H9 (cell line): ENCODE measurements around the gene SKIDA1. TPM values are rescaled to one million over a fixed set of nuclear protein-coding genes. Genes with fewer than 3 reads are reported as not detected.

Source experiments
- DNase-seq: peaks from one replicate; pipeline ENCODE4 v3.0.0-alpha.2; 2017
- H2AFZ ChIP-seq: one replicate; pipeline ENCODE4 v1.6.1; 2013; ENCODE audit warnings: mild to moderate bottlenecking, low read length, control low read depth, moderate library complexity
- H2AK5ac ChIP-seq: 2 replicates; pipeline ENCODE4 v1.6.1; 2013; ENCODE audit warnings: low read length, control low read depth, mixed read lengths; ENCODE audit not compliant: insufficient read length
- H2BK120ac ChIP-seq: one replicate; pipeline ENCODE4 v1.6.1; 2013; ENCODE audit warnings: low read depth, mild to moderate bottlenecking, low read length, control low read depth, inconsistent platforms; ENCODE audit not compliant: poor library complexity, severe bottlenecking
- H2BK12ac ChIP-seq: 2 replicates; pipeline ENCODE4 v1.6.1; 2013; ENCODE audit warnings: low read length, control low read depth, mixed read lengths, low read depth; ENCODE audit not compliant: insufficient read length
- H2BK15ac ChIP-seq: 2 replicates; pipeline ENCODE4 v1.6.1; 2013; ENCODE audit warnings: low read depth, low read length, control low read depth
- H2BK20ac ChIP-seq: one replicate; pipeline ENCODE4 v1.6.1; 2013; ENCODE audit warnings: low read depth, mild to moderate bottlenecking, low read length, control low read depth, inconsistent platforms; ENCODE audit not compliant: poor library complexity, severe bottlenecking
- H2BK5ac ChIP-seq: 2 replicates; pipeline ENCODE4 v1.6.1; 2013; ENCODE audit warnings: low read length, control low read depth, mixed read lengths; ENCODE audit not compliant: insufficient read length
- H3K14ac ChIP-seq: 2 replicates; pipeline ENCODE4 v1.6.1; 2013; ENCODE audit warnings: low read length, control low read depth; ENCODE audit not compliant: insufficient read depth
- H3K18ac ChIP-seq: 2 replicates; pipeline ENCODE4 v1.6.1; 2013; ENCODE audit warnings: low read depth, mild to moderate bottlenecking, mixed read lengths, low read length, control low read depth; ENCODE audit not compliant: insufficient read length
- H3K23ac ChIP-seq: 2 replicates; pipeline ENCODE4 v1.6.1; 2013; ENCODE audit warnings: low read length, control low read depth, mixed read lengths, low read depth; ENCODE audit not compliant: insufficient read length
- H3K23me2 ChIP-seq: 2 replicates; pipeline ENCODE4 v1.6.1; 2013; ENCODE audit warnings: low read depth, mild to moderate bottlenecking, mixed read lengths, low read length, control low read depth; ENCODE audit not compliant: insufficient read length, poor library complexity, severe bottlenecking
- H3K27ac ChIP-seq: 2 replicates; pipeline ENCODE4 v1.5.1; 2013; ENCODE audit warnings: low read length, control low read depth, mixed read lengths, low read depth; ENCODE audit not compliant: insufficient read length
- H3K27me3 ChIP-seq: 2 replicates; pipeline ENCODE4 v1.6.1; 2013; ENCODE audit warnings: low read length, control low read depth, inconsistent platforms; ENCODE audit not compliant: insufficient read depth
- H3K4ac ChIP-seq: 2 replicates; pipeline ENCODE4 v1.6.1; 2013; ENCODE audit warnings: low read depth, mild to moderate bottlenecking, control low read depth, inconsistent platforms, low read length, moderate library complexity
- H3K4me1 ChIP-seq: 2 replicates; pipeline ENCODE4 v1.6.1; 2013; ENCODE audit warnings: low read length, control low read depth, inconsistent platforms; ENCODE audit not compliant: insufficient read depth
- H3K4me2 ChIP-seq: 2 replicates; pipeline ENCODE4 v1.6.1; 2013; ENCODE audit warnings: low read length, control low read depth, mixed read lengths; ENCODE audit not compliant: insufficient read length, insufficient read depth
- H3K56ac ChIP-seq: 2 replicates; pipeline ENCODE4 v1.6.1; 2013; ENCODE audit warnings: low read depth, mild to moderate bottlenecking, mixed read lengths, low read length, control low read depth; ENCODE audit not compliant: insufficient read length
- H3K79me1 ChIP-seq: 2 replicates; pipeline ENCODE4 v1.6.1; 2013; ENCODE audit warnings: low read depth, mild to moderate bottlenecking, moderate library complexity, low read length, control low read depth, inconsistent platforms; ENCODE audit not compliant: insufficient read depth, poor library complexity, severe bottlenecking
- H3K79me2 ChIP-seq: 2 replicates; pipeline ENCODE4 v1.6.1; 2013; ENCODE audit warnings: low read length, control low read depth, inconsistent platforms; ENCODE audit not compliant: insufficient read depth
- H3K9ac ChIP-seq: 2 replicates; pipeline ENCODE4 v1.6.1; 2013; ENCODE audit warnings: low read length, control low read depth, mixed read lengths; ENCODE audit not compliant: insufficient read length; ENCODE audit errors: extremely low read depth
- H3K9me3 ChIP-seq: one replicate; pipeline ENCODE4 v1.6.1; 2013; ENCODE audit warnings: low read depth, low read length, inconsistent platforms; ENCODE audit not compliant: control insufficient read depth
- H3T11ph ChIP-seq: one replicate; pipeline ENCODE4 v1.6.1; 2013; ENCODE audit warnings: mild to moderate bottlenecking, low read length, control low read depth, inconsistent platforms
- H4K20me1 ChIP-seq: one replicate; pipeline ENCODE4 v1.6.1; 2013; ENCODE audit not compliant: control insufficient read depth, insufficient read length, insufficient read depth
- H4K5ac ChIP-seq: 2 replicates; pipeline ENCODE4 v1.6.1; 2013; ENCODE audit warnings: low read depth, mild to moderate bottlenecking, mixed read lengths, low read length, control low read depth; ENCODE audit not compliant: insufficient read length
- H4K8ac ChIP-seq: replicated peaks from 2 replicates; pipeline ENCODE4 v1.6.1; 2013; ENCODE audit warnings: low read length, control low read depth, mixed read lengths, low read depth; ENCODE audit not compliant: insufficient read length
- H4K91ac ChIP-seq: 2 replicates; pipeline ENCODE4 v1.6.1; 2013; ENCODE audit warnings: low read depth, mild to moderate bottlenecking, moderate library complexity, mixed read lengths, low read length, control low read depth; ENCODE audit not compliant: insufficient read length
- H3K27ac Mint-ChIP-seq, 3 experiments: 2 replicates in 2 of 3; 3 replicates in 1 of 3; pipeline ENCODE4 v1.8.0; 2020 to 2021; ENCODE audit warnings: mixed read lengths in 3 of 3, mild to moderate bottlenecking in 1 of 3, moderate library complexity in 1 of 3
- H3K27me3 Mint-ChIP-seq: 2 replicates; pipeline ENCODE4 v1.8.0; 2021; ENCODE audit warnings: low read depth, mild to moderate bottlenecking, moderate library complexity, mixed read lengths
- H3K36me3 Mint-ChIP-seq, 3 experiments: 2 replicates in 2 of 3; 3 replicates in 1 of 3; pipeline ENCODE4 v1.8.0; 2020 to 2021; ENCODE audit warnings: low read depth in 3 of 3, mixed read lengths in 3 of 3; ENCODE audit not compliant: insufficient read depth in 1 of 3
- H3K4me1 Mint-ChIP-seq, 2 experiments: 2 replicates each; pipeline ENCODE4 v1.8.0; 2020; ENCODE audit warnings: mixed read lengths in 2 of 2
- H3K4me3 Mint-ChIP-seq, 2 experiments: 2 replicates in 1 of 2; 3 replicates in 1 of 2; pipeline ENCODE4 v1.8.0; 2020 to 2021; ENCODE audit warnings: mild to moderate bottlenecking in 2 of 2, mixed read lengths in 2 of 2, moderate library complexity in 1 of 2
- H3K9me3 Mint-ChIP-seq, 2 experiments: 2 replicates in 1 of 2; 3 replicates in 1 of 2; pipeline ENCODE4 v1.8.0; 2020; ENCODE audit warnings: mild to moderate bottlenecking in 2 of 2, mixed read lengths in 2 of 2, moderate library complexity in 1 of 2
- CTCF ChIP-seq: fragments of 200-600 bp; sonication (generic); conservative IDR thresholded peaks from 3 replicates; pipeline ENCODE4 v1.8.0; 2021; ENCODE audit warnings: antibody characterized with exemption, mild to moderate bottlenecking
- WGBS: extraction: QIAGEN DNeasy Blood & Tissue Kit; methylation state at CpG from one replicate; pipeline ENCODE4 v1.1.7; 2013; ENCODE audit warnings: missing lambda C conversion rate, low lambda C conversion rate, mixed read lengths; ENCODE audit not compliant: insufficient read length; ENCODE audit errors: extremely low coverage; 5-methylcytosine and 5-hydroxymethylcytosine counted together
- total RNA-seq: library from RNA; stranded (reverse); gene quantifications from 2 replicates; pipeline ENCODE4 v1.2.1, GENCODE V29; 2021

The SKIDA1 gene
- total RNA-seq, 1 experiment from 2014 or later, result 5.9 TPM

GRCh38 chr10:21530168-21530567, 4.7 kb upstream of the SKIDA1 start:
- WGBS, result no CpG with 5 or more reads among the region's 1 CpG
- H3K9ac ChIP-seq, result no peak overlapping the region
- H3K4me1 ChIP-seq, result peaks cover 4% of the 10 kb centered on the region; the same call in 1 of the 2 replicates

More at GRCh38 chr10:21530168-21530567, 4.7 kb upstream of the SKIDA1 start:
- Mint-ChIP-seq H3K4me3 (no peak overlapping the region), H3K4me1 (peaks cover 42 to 44% of the 10 kb centered on the region in 2 experiments), H3K27ac (no peak overlapping the region), H3K36me3 (no peaks in the 10 kb centered on the region; a peak in 1 of 7 replicates), H3K27me3 (no peaks in the 10 kb centered on the region), H3K9me3 (no peaks in the 10 kb centered on the region; a peak in 1 of 5 replicates)
- peaks cover 16% of the 10 kb centered on the region for H3K23me2 ChIP-seq
- H3K18ac ChIP-seq, result no peak overlapping the region
- H3K27ac ChIP-seq, result no peak overlapping the region
- no peak overlapping the region for H3K14ac ChIP-seq
- no peak overlapping the region for H4K5ac ChIP-seq
- no peaks in the 10 kb centered on the region for H3K9me3 ChIP-seq
- no peak overlapping the region for H3K23ac ChIP-seq
- no peak for TF ChIP-seq CTCF
- H3K79me2 ChIP-seq, result no peaks in the 10 kb centered on the region; the same call in 1 of the 2 replicates
- H2BK120ac ChIP-seq, result no peak overlapping the region
- no peak for DNase-seq
- H2BK5ac ChIP-seq, result no peak overlapping the region
- H2AFZ ChIP-seq, result no peak overlapping the region
- no peak overlapping the region for H2AK5ac ChIP-seq
- no peak overlapping the region for H2BK12ac ChIP-seq
- no peaks in the 10 kb centered on the region for H4K20me1 ChIP-seq
- H2BK15ac ChIP-seq, result no peak overlapping the region
- no peak overlapping the region for H3K56ac ChIP-seq
- no peaks in the 10 kb centered on the region for H3K27me3 ChIP-seq
- H3K4me2 ChIP-seq, result no peak overlapping the region
- no peak overlapping the region for H3K4ac ChIP-seq
- no peak overlapping the region for H3T11ph ChIP-seq
- no peaks in the 10 kb centered on the region for H3K79me1 ChIP-seq
- no peak overlapping the region for H4K8ac ChIP-seq
- H2BK20ac ChIP-seq, result no peak overlapping the region
- H4K91ac ChIP-seq, result no peak overlapping the region
